Measurements from ENCODE around the gene SLC25A25.

DNA sequence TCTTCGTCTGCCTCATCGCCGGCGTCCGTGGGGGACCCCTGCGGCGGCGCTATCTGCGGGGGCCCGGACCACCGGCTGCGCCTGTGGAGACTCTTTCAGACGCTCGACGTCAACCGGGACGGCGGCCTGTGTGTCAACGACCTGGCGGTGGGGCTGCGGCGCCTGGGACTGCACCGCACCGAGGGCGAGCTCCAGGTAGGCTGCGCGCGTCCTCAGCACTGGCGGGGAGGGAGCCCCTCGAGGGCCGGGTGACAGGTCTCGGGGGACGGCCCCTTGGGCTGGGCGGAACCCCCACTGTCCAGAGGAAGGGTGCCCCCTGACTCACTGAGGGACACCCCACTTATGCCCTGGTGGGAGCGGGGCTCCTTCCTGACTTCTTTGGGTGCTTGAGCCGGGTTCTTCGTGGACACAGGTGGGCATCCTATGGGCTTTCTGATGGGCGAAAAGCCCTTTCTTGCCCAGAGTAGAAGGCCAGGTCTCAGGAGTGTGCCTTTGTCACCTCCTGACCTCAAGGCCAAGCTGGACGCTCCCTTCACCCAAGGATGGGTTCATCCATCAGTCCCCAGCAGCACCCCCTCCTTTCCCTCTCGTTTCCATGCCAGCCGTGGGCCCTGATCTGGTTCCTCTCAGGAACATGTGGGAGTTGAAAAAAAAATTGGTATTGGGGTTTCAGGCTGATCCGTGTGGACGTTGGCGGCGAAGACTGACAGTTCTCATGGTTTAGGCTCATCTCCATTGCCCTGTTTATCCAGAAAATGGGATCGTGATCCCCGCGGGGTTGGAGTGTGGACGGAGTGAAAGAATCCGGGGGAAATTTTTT is 564 bp downstream of the SLC25A25 start:
- no peak for TF ChIP-seq EZH2 (IDR thresholded peaks at IDR 0.05)
- no peak for TF ChIP-seq EZH2phosphoT487 (IDR thresholded peaks at IDR 0.05)
